GM12878 (cell line): ENCODE data around the gene CTNNBL1.

Experiments
- DPF2 ChIP-seq: fragments of 450-650 bp; IDR thresholded peaks from 2 replicates; pipeline ENCODE4 v1.6.1; 2017; ENCODE audit warnings: mild to moderate bottlenecking
- HDAC6 ChIP-seq: fragments of 200-600 bp; sonication (generic); IDR thresholded peaks from one replicate; pipeline ENCODE4 v1.8.0; 2017; ENCODE audit warnings: antibody characterized with exemption; ENCODE audit not compliant: unreplicated experiment
- IKZF1 ChIP-seq: fragments of 450-650 bp; conservative IDR thresholded peaks from 2 replicates; pipeline ENCODE4 v1.6.1; 2017; ENCODE audit warnings: antibody characterized with exemption, mild to moderate bottlenecking
- POLR2AphosphoS5 ChIP-seq: IDR thresholded peaks from 2 replicates; pipeline ENCODE4 v1.6.1; 2011; ENCODE audit warnings: mild to moderate bottlenecking, low read length, inconsistent platforms
- STAT3 ChIP-seq: IDR thresholded peaks from 2 replicates; pipeline ENCODE4 v1.6.1; 2011; ENCODE audit warnings: low read depth, low read length, improper control_type of control experiment
- YY1 ChIP-seq: IDR thresholded peaks from 2 replicates; pipeline ENCODE4 v1.6.1; 2011; ENCODE audit warnings: low read depth, mild to moderate bottlenecking, low read length
- ZNF274 ChIP-seq: IDR thresholded peaks from one replicate; pipeline ENCODE4 v1.8.0; 2011; ENCODE audit not compliant: insufficient read length, insufficient read depth
- TF ChIP-seq, protein P1 (sequence below): IDR thresholded peaks from 2 replicates; pipeline ENCODE4 v1.6.1; 2012; ENCODE audit warnings: low read depth, low read length, improper control_type of control experiment
- TF ChIP-seq, protein P2 (sequence below): IDR thresholded peaks from 2 replicates; pipeline ENCODE4 v1.6.1; 2011; ENCODE audit warnings: borderline replicate concordance, low read depth, mild to moderate bottlenecking, moderate library complexity, low read length; ENCODE audit not compliant: insufficient read depth, poor library complexity, severe bottlenecking
- TF ChIP-seq, protein P3 (sequence below): fragments of 450-650 bp; IDR thresholded peaks from 2 replicates; pipeline ENCODE4 v1.6.1; 2017; ENCODE audit warnings: mild to moderate bottlenecking

DNA sequence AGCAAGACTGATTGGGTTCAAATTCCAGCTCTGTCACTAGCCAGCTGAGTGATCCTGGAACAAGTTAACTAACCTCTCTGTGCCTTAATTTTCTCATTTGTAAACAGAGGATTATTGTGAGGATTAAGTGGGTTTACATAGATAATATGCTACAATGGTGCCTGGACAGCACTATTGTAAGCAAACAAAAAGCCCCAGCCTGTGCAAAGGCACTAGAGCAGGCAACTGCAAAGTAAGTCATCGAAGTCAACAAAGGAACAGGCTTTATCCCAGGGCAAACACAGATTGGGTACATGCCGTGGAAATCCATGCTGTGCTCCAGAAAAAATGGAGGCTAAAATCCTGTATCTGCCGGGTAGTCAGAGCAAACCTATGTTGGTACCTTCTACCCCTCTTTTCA lies 43.2 kb upstream of the CTNNBL1 start:
- TF ChIP-seq HDAC6 (no peak), ZNF274 (no peak), DPF2 (no peak), YY1 (no peak), IKZF1 (no peak), STAT3 (no peak), POLR2AphosphoS5 (no peak)
- TF ChIP-seq, protein P1, sequence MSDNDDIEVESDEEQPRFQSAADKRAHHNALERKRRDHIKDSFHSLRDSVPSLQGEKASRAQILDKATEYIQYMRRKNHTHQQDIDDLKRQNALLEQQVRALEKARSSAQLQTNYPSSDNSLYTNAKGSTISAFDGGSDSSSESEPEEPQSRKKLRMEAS = no peak
- TF ChIP-seq, protein P2, sequence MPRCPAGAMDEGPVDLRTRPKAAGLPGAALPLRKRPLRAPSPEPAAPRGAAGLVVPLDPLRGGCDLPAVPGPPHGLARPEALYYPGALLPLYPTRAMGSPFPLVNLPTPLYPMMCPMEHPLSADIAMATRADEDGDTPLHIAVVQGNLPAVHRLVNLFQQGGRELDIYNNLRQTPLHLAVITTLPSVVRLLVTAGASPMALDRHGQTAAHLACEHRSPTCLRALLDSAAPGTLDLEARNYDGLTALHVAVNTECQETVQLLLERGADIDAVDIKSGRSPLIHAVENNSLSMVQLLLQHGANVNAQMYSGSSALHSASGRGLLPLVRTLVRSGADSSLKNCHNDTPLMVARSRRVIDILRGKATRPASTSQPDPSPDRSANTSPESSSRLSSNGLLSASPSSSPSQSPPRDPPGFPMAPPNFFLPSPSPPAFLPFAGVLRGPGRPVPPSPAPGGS = no peak
- TF ChIP-seq, protein P3, sequence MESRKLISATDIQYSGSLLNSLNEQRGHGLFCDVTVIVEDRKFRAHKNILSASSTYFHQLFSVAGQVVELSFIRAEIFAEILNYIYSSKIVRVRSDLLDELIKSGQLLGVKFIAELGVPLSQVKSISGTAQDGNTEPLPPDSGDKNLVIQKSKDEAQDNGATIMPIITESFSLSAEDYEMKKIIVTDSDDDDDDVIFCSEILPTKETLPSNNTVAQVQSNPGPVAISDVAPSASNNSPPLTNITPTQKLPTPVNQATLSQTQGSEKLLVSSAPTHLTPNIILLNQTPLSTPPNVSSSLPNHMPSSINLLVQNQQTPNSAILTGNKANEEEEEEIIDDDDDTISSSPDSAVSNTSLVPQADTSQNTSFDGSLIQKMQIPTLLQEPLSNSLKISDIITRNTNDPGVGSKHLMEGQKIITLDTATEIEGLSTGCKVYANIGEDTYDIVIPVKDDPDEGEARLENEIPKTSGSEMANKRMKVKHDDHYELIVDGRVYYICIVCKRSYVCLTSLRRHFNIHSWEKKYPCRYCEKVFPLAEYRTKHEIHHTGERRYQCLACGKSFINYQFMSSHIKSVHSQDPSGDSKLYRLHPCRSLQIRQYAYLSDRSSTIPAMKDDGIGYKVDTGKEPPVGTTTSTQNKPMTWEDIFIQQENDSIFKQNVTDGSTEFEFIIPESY = no peak
